GM21717 (cell line): ENCODE measurements around the gene AFAP1.

Experiments
- ATAC-seq: cut with Tn5 transposase; IDR thresholded peaks from one replicate; pipeline ENCODE4 v1.9.1; 2021; ENCODE audit warnings: mild to moderate bottlenecking, moderate library complexity; ENCODE audit not compliant: unreplicated experiment

AFAP1 gene

DNA sequence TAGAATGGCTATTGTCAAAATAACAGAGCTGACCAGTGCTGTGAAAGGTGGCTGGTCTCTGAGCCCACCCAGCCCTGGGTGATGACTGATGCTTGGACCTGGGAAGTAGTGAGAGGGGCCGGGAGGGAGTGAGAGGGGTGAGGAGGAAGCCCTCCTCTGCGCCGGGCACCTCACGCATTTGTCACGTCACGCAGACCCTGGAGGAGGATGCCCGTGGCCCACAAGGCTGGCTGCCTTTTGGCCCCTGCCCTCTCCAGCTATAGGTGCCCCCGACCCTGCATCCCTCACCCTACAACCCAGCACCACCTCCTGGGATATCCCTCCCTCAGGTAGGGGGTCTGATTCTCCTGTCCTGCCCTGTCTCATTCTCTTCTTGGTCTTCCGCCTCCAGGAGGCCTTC is 207.4 kb downstream of the AFAP1 start:
- no peak for ATAC-seq

DNA sequence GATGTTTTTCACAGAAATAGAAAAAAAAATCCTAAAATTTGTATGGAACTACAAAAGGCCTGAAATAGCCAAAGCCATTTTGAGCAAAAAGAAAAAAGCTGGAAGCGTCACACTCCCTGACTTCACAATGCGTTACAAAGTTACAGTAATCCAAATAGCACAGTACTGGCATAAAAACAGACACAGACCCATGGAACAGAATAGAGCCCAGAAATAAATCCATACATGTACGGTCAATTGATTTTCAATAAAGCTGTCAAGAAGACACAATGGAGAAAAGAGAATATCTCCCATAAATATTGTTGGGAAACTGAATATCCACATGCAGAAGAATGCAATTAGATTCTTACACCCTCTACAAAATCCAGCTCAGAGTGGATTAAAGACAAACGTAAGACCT is 208.2 kb downstream of the AFAP1 start:
- ATAC-seq: no peak

DNA sequence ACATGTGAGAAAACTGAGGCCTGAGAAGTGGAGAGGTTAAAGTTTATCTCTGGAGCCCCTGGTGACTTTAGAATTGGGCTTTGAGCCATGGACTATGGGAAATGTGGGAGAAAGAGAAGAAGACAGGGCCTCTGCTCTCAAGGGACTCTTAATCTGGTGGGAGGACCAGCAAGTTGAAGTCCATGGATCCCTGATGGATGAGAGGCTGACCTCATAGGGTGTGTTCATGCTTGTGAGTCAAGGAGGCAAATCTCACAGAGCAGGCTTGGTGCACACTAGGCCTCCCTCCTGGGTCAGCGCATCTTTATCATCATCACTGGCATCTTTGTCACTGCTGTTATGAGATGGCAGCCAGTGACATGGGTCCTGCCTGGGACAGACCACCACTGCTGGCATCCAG is 211.9 kb downstream of the AFAP1 start:
- ATAC-seq: no peak

GRCh38 chr4:7726665-7727413 is 212.8 kb downstream of the AFAP1 start:
- no peak for ATAC-seq

- ATAC-seq: no peak
Measured at GRCh38 chr4:7725951-7726350, 213.7 kb downstream of the AFAP1 start.

DNA sequence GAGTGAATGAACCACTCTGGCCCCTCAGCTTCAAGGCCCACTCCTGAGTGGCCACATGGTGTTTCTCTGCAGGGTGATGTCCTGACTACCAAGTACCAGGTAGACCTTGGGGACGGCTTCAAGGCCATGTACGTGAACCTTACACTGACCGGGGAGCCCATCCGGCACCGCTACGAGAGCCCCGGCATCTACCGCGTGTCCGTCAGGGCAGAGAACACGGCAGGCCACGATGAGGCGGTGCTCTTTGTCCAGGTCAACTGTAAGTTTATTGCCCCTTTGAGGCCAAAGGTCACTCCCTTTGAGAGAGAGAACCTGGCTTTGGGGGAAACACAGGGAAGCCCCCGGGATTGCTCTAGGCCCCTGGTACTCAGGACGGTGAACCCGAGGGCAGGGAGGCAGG is 216.0 kb downstream of the AFAP1 start:
- no peak for ATAC-seq

DNA sequence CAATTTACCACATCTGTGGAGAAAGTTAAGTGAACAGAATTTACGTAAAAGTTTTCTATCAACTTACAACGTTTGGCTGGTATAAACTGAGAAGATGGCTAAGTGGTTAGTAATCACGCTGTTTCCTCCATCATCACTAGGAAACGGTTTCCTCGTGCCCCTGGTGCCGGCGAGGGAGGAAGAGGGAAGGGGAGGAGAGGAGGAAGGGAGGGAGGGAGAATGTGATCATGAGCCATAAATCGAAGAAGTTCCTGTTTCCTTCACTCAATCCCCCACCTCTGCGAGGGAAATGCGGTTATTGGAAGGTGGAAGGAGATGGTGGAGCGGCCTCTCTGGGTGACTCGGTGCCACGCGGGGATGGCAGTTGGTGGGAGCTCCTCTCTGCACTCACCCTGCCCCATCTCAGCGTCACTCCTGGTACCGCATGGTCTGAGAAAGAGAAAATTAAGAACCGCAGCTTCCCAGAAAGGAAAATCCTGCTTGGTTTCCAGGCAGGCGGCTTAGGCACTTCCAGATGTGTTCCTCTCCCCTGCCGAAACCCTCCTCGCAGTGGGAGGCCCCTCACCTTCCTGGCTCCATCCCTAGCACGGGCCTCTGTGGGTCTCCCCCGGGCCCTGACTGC is 216.8 kb downstream of the AFAP1 start:
- ATAC-seq: no peak

DNA sequence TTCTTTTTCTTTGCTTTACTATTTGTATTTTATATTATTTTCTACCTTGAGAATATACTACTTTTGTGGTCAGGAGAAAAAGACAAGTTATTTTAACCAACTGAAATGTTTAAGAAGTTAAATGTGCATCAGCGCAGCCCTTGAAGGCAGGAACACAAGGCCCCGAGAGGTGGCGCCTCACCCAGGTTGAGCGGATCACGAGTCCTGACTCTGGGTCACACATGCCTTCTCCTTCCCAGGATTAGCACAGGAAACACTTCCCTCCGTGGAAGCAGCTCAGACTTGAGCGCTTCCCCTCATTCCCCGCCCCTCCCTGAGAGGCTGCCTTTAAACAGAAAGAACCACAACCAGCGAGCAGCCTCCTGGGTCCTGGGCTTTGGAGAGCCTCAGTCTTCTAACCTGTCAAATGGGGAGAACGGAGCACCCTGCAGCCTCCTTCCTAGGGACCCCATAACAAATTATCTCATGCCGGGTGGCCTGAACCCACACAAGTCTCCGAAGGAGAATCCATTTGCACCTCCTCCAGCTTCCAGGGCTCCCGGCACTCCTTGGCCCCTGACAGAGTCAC is 217.6 kb downstream of the AFAP1 start:
- ATAC-seq: no peak

DNA sequence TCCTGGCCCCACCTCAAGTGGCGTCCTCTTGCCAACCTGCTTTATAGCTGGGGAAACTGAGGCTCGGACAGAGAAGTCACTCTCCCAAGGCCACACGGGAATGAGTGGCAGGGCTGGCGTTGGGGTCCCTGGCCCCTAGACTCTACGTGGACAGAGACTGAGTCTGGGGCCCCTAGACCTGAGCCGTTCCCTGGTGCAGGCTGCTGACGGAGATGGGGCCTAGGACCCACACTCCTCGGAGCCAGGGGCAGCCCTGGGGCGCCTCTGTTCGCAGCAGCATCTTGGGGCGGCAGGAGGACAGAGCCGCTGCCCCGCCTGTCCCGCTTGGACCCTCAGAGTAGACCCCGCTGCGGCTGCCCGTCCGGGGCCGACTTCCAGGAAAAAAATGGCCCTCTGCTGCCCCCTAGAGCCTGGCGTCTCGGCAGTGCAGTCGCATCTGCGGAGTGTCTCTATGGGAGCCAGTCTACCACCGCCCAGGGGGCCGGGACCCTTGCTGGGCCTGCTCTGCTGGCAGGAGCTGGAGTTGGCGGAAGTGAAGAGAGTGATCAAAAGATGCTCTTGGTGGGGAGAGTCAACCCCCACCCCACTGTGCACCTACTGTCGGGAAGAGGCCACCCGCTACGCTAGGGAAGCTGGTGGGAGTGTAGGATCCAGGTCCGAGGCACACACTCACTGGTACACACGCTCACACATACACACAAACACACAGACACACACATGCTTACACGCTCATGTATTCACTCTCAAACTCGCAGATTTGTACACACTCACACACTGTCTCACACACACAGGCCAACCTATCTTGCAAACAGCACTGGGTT is 220.1 kb downstream of the AFAP1 start:
- ATAC-seq: no peak

- ATAC-seq: no peak
Measured at GRCh38 chr4:7717946-7718490, 221.6 kb downstream of the AFAP1 start.

DNA sequence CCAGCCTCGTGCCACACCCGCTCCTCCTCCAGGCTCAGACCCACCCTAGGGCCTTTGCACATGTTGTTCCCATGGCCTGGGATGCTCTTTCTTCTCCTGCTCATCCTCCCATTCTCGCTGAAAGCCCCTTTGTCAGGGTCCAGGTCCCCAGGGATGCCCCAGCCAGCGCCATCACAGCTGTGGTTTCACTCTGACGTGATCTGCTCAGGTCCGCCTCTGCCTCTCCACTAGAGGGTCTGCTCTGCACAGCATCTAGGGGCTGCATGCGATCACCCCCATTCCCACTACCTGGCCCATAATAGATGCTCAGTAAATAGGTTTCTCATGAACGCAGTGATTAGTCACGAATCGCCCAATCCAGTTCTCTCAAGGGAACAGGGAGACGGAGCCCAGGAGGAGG is 222.5 kb downstream of the AFAP1 start:
- ATAC-seq: no peak

DNA sequence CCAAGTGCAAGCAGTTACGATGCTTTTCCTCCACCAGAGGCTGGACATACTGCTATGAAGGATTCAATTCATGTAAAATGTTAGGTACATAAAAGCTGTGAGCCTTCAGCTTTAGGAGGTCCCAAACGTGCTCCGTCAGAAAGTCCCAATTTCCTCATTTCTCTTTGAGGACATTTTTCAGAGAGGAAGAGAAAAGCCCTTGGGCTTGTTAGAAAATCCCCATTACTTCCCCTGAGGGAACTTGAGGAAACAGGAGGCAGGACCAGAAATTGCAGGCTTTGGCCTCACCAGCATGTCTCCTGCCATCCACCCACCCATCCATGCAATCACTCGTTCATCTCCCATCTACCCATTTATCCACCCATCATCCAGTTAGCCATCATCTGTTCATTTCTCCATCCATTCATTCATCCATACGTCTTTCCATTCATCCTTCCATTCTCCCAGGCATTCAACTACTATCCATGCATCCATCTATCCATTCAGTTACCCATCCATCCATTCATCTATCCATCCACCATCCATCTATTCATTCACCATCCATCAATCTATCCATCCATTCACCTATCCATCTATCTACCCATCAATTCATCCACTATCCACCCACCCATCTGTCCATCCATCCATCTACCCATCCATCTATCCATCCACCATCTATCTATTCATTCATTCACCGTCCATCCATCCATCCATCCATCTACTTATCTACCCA is 223.5 kb downstream of the AFAP1 start:
- ATAC-seq: no peak

- ATAC-seq: no peak
Measured at GRCh38 chr4:7715271-7716009, 224.2 kb downstream of the AFAP1 start.

DNA sequence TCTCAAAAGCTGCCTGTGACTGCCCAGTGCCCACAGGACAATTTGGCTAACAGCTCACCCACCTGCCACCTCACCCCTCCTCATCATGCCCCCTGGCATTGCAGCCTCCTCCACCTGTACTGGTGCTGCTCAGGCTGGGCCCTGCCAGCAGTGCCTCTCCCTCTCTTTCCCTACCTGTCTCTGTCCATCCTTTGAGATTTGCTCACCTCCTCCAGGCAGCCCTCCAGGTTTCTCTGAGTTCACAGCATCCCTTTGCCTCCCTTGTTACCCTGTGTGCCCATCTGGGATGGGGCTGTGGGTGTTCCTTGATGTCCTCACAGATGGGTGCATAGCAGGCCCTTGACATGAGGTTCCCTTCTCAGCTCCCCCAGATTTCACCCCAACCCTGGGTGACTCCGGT is 224.9 kb downstream of the AFAP1 start:
- no peak for ATAC-seq

DNA sequence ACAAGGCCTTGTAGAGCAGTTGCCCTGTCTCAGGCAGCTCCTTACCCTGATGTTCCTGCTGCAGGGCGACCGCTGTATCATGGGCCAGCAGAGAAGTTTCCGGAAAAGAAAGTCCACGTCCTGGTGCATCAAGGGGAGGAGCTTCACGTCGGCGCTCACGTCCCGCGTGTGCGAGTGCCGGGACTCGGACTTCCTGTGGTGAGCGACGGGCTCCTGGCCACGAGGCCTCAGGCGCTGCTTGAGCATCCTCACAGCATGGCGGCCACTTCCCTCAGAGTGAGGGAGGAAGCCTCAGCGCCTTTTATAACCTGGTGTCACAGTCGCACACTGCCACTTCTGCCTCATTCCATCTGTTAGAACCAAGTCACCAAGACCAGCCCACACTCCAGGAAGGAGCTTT is 225.5 kb downstream of the AFAP1 start:
- no peak for ATAC-seq

DNA sequence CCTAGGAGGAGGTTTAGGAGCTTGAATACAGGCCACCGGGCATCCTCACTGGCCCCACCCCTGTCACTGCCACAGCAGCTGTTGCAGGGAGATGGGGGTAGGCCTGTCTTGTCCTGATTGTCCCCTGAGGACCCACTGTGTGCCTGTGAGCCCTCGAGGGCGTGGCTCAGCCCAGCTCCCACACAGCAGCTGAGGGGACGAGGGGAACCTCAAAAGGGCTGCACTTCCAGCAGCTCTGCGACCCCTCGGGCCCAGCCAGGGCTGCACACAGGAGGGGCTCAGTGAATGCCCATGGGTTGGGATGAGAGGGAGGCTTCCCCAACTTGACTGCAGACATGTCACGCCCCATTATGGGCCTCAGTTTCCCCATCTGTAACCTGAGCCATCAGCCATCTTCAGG is 225.9 kb downstream of the AFAP1 start:
- no peak for ATAC-seq

DNA sequence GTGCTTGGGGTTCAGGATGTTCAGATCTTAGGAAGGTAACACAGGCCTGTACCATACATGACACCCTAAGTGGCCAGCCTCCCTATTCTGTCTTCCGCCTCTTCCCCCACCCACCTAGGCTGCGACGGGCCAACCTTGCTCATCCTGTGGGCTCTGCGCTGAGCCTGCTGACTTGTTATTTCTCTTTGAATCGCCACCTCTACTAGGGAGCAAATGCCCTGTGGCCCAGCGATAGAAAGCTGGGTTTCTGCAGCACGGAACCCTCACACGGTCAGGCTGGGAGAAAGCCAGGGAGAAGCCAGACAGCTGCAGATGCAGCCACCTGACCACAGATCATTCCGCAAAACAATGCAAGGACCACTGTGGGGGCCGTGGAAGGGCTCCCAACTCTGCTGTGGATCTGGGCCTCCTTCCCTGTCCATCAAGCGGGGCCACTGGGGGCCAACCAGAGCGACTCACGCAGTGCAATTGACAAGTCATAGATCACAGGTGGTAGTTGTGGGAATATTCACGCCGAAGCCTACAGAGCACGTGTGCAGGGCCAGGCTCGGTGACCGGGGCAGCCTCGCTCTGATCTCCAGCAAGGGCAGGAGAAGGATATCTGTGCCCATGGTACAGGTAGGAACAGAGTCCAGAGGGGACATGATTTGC is 227.5 kb downstream of the AFAP1 start:
- no peak for ATAC-seq

DNA sequence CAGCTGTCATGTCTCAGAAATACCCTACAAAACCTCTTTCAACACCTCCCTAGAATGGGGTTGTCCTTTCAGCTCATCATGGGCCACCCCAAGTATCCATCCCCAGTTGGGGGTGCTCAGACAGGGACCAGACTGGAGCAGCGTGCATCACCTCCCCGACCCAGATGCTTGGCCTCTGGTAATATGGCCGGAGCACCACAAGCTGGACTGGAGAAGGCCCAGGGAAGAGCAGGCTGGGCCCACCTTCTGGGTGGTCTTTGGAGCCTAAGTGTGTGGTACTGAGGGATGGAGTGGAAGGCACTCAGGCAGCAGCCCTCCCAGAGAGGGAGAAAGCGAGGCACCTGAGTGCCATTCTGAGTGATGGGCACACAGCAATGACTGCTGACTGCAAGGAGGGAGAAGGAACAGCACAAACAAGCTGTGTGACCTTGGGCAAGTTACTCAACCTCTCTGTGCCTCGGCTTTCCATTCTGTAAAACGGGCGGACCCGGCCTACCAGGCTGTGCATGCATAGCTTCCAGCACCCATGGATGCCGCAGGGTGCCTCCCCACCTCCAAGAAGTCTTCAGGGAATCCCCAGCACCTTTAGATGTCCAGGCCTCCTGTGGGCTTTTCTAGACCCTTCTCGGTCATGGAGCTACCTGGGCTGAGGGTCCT is 228.2 kb downstream of the AFAP1 start:
- no peak for ATAC-seq
